ENCODE measurements around the gene MYH10. TPM values are rescaled to one million over a fixed set of nuclear protein-coding genes. Genes with fewer than 3 reads are reported as not detected.
A peak's percentile ranks its signal among the peaks of the same experiment; 100 is the strongest.

Gene MYH10
- total RNA-seq, 4 donors from 2014 or later, result 29.3 to 50.0 (median 35.4) TPM

- Histone ChIP-seq H3K27me3 (no peaks in the 10 kb centered on the region), H3K27ac (no peak overlapping the region), H3K36me3 (peaks cover 0 to 30% (median 0%) of the 10 kb centered on the region in 3 donors), H3K4me3 (no peak overlapping the region), H3K4me1 (peaks cover 0 to 69% (median 19%) of the 10 kb centered on the region in 4 donors), H3K9me3 (no peaks in the 10 kb centered on the region)
- WGBS, 2 donors, result 74 to 80% methylated on average over 2 of the region's 2 CpGs
- TF ChIP-seq EP300 (IDR thresholded peaks at IDR 0.05) (no peak), POLR2A (IDR thresholded peaks at IDR 0.05) (no peak)
- TF ChIP-seq, protein P1, sequence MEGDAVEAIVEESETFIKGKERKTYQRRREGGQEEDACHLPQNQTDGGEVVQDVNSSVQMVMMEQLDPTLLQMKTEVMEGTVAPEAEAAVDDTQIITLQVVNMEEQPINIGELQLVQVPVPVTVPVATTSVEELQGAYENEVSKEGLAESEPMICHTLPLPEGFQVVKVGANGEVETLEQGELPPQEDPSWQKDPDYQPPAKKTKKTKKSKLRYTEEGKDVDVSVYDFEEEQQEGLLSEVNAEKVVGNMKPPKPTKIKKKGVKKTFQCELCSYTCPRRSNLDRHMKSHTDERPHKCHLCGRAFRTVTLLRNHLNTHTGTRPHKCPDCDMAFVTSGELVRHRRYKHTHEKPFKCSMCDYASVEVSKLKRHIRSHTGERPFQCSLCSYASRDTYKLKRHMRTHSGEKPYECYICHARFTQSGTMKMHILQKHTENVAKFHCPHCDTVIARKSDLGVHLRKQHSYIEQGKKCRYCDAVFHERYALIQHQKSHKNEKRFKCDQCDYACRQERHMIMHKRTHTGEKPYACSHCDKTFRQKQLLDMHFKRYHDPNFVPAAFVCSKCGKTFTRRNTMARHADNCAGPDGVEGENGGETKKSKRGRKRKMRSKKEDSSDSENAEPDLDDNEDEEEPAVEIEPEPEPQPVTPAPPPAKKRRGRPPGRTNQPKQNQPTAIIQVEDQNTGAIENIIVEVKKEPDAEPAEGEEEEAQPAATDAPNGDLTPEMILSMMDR (IDR thresholded peaks at IDR 0.05), result no peak
- DNase-seq (ENCODE audit: low spot score in 2 of 2), result no peak
These were observed 188.8 kb downstream of the MYH10 start for GRCh38 chr17:8441690-8442089.

GRCh38 chr17:8439681-8440080, 190.8 kb downstream of the MYH10 start:
- Histone ChIP-seq H3K36me3 (peaks cover 0 to 12% (median 0%) of the 10 kb centered on the region in 3 donors), H3K9me3 (no peaks in the 10 kb centered on the region), H3K27me3 (no peaks in the 10 kb centered on the region), H3K4me1 (peaks cover 0 to 73% (median 20%) of the 10 kb centered on the region in 4 donors), H3K4me3 (no peak overlapping the region), H3K27ac (no peak overlapping the region)
- 95 to 100% methylated on average over 3 of the region's 3 CpGs for WGBS, 2 donors
- DNase-seq (ENCODE audit: low spot score in 2 of 2), result no peak
- TF ChIP-seq, protein P1 (IDR thresholded peaks at IDR 0.05), result no peak
- TF ChIP-seq EP300 (IDR thresholded peaks at IDR 0.05) (no peak), POLR2A (IDR thresholded peaks at IDR 0.05) (no peak)

- H3K4me3 ChIP-seq, result no peak overlapping the region
- peak overlapping the region in 1 of 4 donors; percentile 95 for H3K27ac ChIP-seq
These were observed 192.1 kb downstream of the MYH10 start for GRCh38 chr17:8438441-8438840.

DNA sequence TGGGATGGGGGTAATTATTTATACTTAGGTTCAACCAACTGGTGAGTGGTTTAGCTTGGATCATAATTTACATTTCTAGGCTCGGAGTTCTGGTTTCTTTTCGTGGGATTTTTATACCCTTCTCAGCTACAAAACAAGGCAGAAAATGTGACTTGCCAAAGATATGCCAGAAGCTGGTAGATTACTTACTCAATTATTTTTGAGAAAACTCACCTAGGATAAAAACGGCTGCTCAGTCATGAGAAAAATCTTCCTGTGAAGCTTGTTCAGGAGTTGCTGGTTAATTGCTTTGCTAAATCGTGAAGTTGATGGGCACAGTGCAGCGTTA, 193.7 kb downstream of the MYH10 start:
- Histone ChIP-seq H3K36me3 (peaks cover 0 to 8% (median 0%) of the 10 kb centered on the region in 3 donors), H3K9me3 (no peaks in the 10 kb centered on the region), H3K4me3 (peak overlapping the region; percentile 65 to 100 (median 76)), H3K27ac (peak overlapping the region; percentile 95 to 100 (median 98)), H3K27me3 (no peaks in the 10 kb centered on the region), H3K4me1 (peaks cover 0 to 52% (median 13%) of the 10 kb centered on the region in 4 donors)
- no peak for TF ChIP-seq EP300 (IDR thresholded peaks at IDR 0.05)
- TF ChIP-seq, protein P1 (IDR thresholded peaks at IDR 0.05), result no peak
- TF ChIP-seq POLR2A (IDR thresholded peaks at IDR 0.05), result no peak
- DNase-seq (ENCODE audit: low spot score in 2 of 2), result no peak
- WGBS, 2 donors, result 9% methylated on average over 5 of the region's 5 CpGs

More at GRCh38 chr17:8438441-8438840, 192.1 kb downstream of the MYH10 start:
- no peaks in the 10 kb centered on the region for H3K9me3 ChIP-seq
- peaks cover 0 to 63% (median 16%) of the 10 kb centered on the region in 4 donors for H3K4me1 ChIP-seq
- WGBS, 2 donors, result 84 to 86% methylated on average over 5 of the region's 5 CpGs
- no peaks in the 10 kb centered on the region for H3K27me3 ChIP-seq
- no peak for DNase-seq (ENCODE audit: low spot score in 2 of 2)
- H3K36me3 ChIP-seq, result peaks cover 0 to 8% (median 0%) of the 10 kb centered on the region in 3 donors
- TF ChIP-seq, protein P1 (IDR thresholded peaks at IDR 0.05), result no peak

- Histone ChIP-seq H3K9me3 (no peaks in the 10 kb centered on the region), H3K27ac (peak overlapping the region; percentile 95 to 100 (median 98)), H3K4me3 (peak overlapping the region; percentile 65 to 100 (median 76)), H3K4me1 (peaks cover 0 to 50% (median 10%) of the 10 kb centered on the region in 4 donors), H3K27me3 (no peaks in the 10 kb centered on the region), H3K36me3 (peaks cover 0 to 8% (median 0%) of the 10 kb centered on the region in 3 donors)
- TF ChIP-seq, protein P1 (IDR thresholded peaks at IDR 0.05), result no peak
- TF ChIP-seq EP300 (IDR thresholded peaks at IDR 0.05), result no peak
- TF ChIP-seq POLR2A (IDR thresholded peaks at IDR 0.05), result no peak
- peak; percentile 18 to 46 for DNase-seq (ENCODE audit: low spot score in 2 of 2)
- 1% methylated on average over 17 to 21 of the region's 43 CpGs for WGBS, 2 donors
These were observed 194.2 kb downstream of the MYH10 start for GRCh38 chr17:8436169-8436843.
